ENCODE data around the gene PRPSAP2. TPM values are rescaled to one million over a fixed set of nuclear protein-coding genes. Genes with fewer than 3 reads are reported as not detected.
A peak's percentile ranks its signal among the peaks of the same experiment; 100 is the strongest.

The PRPSAP2 gene
- total and polyA plus RNA-seq, 3 donors from 2014 or later = 42.8 to 56.1 (median 55.4) TPM

DNA sequence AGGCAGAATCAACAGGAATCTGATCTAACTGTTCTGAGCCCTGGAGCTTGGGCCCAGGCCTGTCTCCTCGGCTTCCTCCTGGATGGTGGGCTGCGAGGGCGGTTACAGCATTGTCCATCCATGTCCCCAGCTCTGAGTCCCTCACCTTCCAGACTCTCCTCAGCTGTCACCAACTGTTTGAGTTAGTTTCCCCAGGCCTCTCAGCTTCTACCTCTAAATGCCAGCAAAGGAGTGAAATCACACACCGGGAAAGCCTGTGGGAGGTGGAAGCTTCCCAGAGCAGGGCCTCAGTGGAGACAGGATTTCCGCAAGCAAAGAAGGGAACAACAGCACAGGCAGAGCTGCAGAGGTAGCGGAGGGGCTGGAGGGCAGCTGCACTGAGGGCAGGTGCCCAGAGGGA lies 9.4 kb upstream of the PRPSAP2 start:
- H3K9me3 ChIP-seq = no peaks in the 10 kb centered on the region
- no peaks in the 10 kb centered on the region for H3K27me3 ChIP-seq
- WGBS, 2 donors = 73 to 91% methylated on average over 6 of the region's 6 CpGs
- no peaks in the 10 kb centered on the region for H3K4me1 ChIP-seq
- no peak overlapping the region for H3K27ac ChIP-seq
- intact Hi-C loops (cut with DNase I; ENCODE audit: low total_unique reads) = no loop called here
- no peak overlapping the region for H3K4me3 ChIP-seq
- no peak for DNase-seq
- H3K36me3 ChIP-seq (ENCODE audit: low read depth, missing control alignments) = no peaks in the 10 kb centered on the region
- TF ChIP-seq, protein P1, sequence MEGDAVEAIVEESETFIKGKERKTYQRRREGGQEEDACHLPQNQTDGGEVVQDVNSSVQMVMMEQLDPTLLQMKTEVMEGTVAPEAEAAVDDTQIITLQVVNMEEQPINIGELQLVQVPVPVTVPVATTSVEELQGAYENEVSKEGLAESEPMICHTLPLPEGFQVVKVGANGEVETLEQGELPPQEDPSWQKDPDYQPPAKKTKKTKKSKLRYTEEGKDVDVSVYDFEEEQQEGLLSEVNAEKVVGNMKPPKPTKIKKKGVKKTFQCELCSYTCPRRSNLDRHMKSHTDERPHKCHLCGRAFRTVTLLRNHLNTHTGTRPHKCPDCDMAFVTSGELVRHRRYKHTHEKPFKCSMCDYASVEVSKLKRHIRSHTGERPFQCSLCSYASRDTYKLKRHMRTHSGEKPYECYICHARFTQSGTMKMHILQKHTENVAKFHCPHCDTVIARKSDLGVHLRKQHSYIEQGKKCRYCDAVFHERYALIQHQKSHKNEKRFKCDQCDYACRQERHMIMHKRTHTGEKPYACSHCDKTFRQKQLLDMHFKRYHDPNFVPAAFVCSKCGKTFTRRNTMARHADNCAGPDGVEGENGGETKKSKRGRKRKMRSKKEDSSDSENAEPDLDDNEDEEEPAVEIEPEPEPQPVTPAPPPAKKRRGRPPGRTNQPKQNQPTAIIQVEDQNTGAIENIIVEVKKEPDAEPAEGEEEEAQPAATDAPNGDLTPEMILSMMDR (IDR thresholded peaks at IDR 0.05) = no peak
- TF ChIP-seq POLR2A (IDR thresholded peaks at IDR 0.05) = no peak

DNA sequence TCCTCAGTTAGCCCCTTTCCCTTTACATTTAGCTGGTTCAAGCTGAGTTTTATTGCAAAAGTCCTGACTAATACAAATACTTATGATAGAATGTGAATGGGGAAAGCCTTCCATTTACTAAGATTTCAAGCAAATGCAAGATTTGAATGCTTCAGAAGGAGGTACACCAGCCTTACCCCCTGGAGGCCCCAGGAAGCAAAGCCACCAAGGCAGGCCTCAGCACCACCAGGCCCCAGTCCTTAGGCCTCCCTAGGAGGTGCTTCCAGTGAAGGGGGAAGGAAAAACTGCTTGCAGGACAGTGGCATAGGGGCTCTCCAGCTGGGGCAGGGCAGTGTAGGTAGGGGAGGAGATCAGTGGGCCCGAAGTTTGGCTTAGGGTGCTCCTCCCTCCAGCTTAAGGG lies 7.3 kb upstream of the PRPSAP2 start:
- 88 to 100% methylated on average over 1 of the region's 1 CpG for WGBS, 2 donors
- no peak for DNase-seq
- H3K27ac ChIP-seq = no peak overlapping the region
- H3K4me3 ChIP-seq = no peak overlapping the region
- no peaks in the 10 kb centered on the region for H3K36me3 ChIP-seq (ENCODE audit: low read depth, missing control alignments)
- H3K4me1 ChIP-seq = peaks cover 5% of the 10 kb centered on the region
- H3K9me3 ChIP-seq = no peaks in the 10 kb centered on the region
- no peak for TF ChIP-seq POLR2A (IDR thresholded peaks at IDR 0.05)
- TF ChIP-seq, protein P1 (IDR thresholded peaks at IDR 0.05) = no peak
- intact Hi-C loops (cut with DNase I; ENCODE audit: low total_unique reads) = no loop called here
- no peaks in the 10 kb centered on the region for H3K27me3 ChIP-seq

DNA sequence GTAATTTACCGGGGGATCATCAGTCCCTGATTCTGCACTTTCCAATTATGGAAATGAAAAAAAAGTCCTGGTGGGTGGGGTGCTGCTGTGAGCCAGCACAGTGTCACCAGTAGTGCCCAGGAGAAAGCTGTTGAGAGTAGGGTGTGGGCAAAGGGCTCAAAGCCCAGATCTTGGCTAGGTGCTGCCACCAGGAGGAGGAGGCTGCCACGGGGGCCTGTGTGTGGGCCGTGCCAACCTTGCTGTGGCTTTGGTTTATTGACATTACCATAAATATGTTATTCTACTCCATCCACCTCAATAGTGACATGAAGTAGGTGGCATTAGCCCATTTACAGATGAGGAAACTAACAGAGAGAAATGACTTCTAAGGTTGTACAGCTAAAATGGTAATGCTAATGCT lies 6.7 kb upstream of the PRPSAP2 start:
- no peaks in the 10 kb centered on the region for H3K9me3 ChIP-seq
- no peaks in the 10 kb centered on the region for H3K27me3 ChIP-seq
- DNase-seq = no peak
- H3K4me1 ChIP-seq = peaks cover 5% of the 10 kb centered on the region
- no peak overlapping the region for H3K27ac ChIP-seq
- no peak overlapping the region for H3K4me3 ChIP-seq
- WGBS, 2 donors = 58 to 80% methylated on average over 3 of the region's 3 CpGs
- TF ChIP-seq, protein P1 (IDR thresholded peaks at IDR 0.05) = no peak
- TF ChIP-seq POLR2A (IDR thresholded peaks at IDR 0.05) = no peak
- no peaks in the 10 kb centered on the region for H3K36me3 ChIP-seq (ENCODE audit: low read depth, missing control alignments)
- intact Hi-C loops (cut with DNase I; ENCODE audit: low total_unique reads) = no loop called here

DNA sequence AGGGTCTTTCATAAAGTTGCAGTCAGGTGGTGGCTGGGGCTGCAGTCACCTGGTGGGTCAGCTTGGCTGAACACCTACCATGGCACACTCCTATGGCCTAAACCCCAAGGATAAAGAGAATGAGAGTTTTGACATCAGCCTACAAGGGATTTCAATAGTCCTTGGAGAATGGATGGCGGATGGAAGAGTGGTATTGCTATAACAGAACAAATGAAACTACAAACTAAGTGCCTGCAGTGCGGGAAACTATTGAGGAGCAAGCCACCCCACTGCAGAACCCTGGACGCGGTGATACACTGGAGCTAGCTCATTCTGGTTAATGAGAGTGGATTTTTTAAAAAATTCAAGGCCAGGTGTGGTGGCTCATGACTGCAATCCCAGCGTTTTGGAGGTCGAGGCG lies 3.0 kb upstream of the PRPSAP2 start:
- H3K4me3 ChIP-seq = no peak overlapping the region
- no peaks in the 10 kb centered on the region for H3K27me3 ChIP-seq
- WGBS, 2 donors = 75 to 83% methylated on average over 7 of the region's 7 CpGs
- TF ChIP-seq, protein P1 (IDR thresholded peaks at IDR 0.05) = no peak
- TF ChIP-seq POLR2A (IDR thresholded peaks at IDR 0.05) = no peak
- no peaks in the 10 kb centered on the region for H3K36me3 ChIP-seq (ENCODE audit: low read depth, missing control alignments)
- peaks cover 17% of the 10 kb centered on the region for H3K4me1 ChIP-seq
- no peak overlapping the region for H3K27ac ChIP-seq
- no peak for DNase-seq
- no peaks in the 10 kb centered on the region for H3K9me3 ChIP-seq
- intact Hi-C loops (cut with DNase I; ENCODE audit: low total_unique reads) = no loop called here

DNA sequence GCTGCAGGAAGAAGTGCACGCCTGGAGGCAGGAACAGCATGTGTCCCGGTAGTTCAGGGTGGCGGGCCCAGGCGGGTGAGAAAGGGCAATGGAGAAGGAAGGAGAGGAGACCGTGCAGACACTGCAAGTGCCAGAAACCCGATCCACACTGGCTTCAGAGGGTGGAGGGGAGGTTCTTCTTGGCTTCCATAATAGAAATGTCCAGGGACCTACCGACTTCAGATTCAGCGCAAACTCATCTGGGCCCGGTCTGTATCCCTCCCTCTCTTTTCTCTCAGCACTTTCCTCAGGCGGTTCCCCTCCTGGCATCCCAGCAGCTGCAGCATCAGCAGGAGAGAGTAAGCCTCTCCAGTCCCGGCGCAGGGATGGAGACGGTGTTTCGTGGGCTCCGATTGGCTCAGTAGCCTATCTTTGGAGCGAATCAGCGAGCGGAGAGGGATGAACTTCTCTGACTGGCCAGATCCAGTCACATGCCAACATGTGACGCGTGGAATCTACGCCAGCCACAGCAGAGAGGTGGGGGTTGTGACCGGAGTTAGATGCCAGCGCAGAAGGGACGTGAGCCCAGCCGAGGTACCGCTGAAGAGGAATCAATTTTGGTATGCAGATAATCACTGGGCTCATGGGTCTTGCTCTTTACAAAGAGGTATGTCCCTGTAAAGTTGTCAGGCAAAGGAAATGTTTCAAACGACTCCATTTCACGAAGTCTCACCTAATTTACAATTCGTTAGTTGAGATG lies 1.9 kb upstream of the PRPSAP2 start:
- peak; percentile 97 for DNase-seq
- no peaks in the 10 kb centered on the region for H3K9me3 ChIP-seq
- no peaks in the 10 kb centered on the region for H3K36me3 ChIP-seq (ENCODE audit: low read depth, missing control alignments)
- peak overlapping the region; percentile 68 to 83 for H3K27ac ChIP-seq
- no peaks in the 10 kb centered on the region for H3K27me3 ChIP-seq
- TF ChIP-seq POLR2A (IDR thresholded peaks at IDR 0.05) = peak; percentile 89
- TF ChIP-seq, protein P1 (IDR thresholded peaks at IDR 0.05) = peak in 1 of 3 experiments; percentile 1
- intact Hi-C loops (cut with DNase I; ENCODE audit: low total_unique reads) = no loop called here
- 0% methylated on average over 24 to 29 of the region's 29 CpGs for WGBS, 2 donors
- peak overlapping the region; percentile 51 to 62 for H3K4me3 ChIP-seq
- peaks cover 17% of the 10 kb centered on the region for H3K4me1 ChIP-seq

Measured in testis (tissue), 3 donors.